Stimulated activated CD4-positive, alpha-beta T cell treated with anti-CD3 and anti-CD28 coated beads, Interleukin-15, amount 100 ng/mL, for 48 hours (primary cell): ENCODE results near the gene BHLHE41.

Experiments used
- DNase-seq, 2 donors: peaks; one replicate each; pipeline ENCODE4 v3.0.0-alpha.2; 2020; ENCODE audit warnings: low read depth in 2 of 2

BHLHE41 gene

DNA sequence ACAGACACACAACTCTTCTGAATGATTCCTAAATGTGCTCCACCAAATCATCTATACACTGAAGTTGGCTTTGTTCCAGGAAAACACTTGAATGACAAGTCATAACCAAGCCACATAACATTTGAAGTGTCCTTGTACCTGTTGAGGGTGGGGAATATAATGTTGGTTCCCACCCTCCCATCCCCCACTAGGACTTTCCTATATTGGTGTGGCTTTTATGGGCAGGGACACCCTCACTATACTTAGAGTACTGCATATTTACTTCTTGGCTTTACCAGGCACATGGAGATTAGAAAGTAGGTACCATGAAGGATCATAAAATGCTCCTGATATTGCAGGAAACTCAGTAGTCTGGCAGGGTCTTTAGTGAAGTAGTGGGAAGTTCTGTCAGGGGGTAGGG lies 9.7 kb upstream of the BHLHE41 start:
- DNase-seq: no peak

DNA sequence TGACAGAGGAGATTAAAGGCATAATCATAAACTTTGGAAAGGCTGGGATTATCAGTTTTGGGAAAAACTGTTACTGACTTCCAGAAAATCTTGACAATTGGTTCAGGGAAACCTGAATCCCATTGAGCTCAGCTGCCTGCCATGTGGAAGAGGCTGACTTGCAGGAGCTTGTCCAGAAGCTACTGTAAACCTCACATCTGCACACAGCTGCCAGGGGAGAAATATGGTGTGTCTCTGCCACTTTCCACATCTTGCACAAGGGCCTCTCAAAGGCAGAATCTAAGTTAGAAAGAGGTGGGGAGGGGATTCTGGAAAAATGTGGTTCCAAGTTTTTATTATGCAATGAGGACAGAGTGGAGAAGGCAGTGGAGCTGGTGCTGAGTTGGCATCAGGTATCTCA lies 8.7 kb upstream of the BHLHE41 start:
- no peak for DNase-seq

DNA sequence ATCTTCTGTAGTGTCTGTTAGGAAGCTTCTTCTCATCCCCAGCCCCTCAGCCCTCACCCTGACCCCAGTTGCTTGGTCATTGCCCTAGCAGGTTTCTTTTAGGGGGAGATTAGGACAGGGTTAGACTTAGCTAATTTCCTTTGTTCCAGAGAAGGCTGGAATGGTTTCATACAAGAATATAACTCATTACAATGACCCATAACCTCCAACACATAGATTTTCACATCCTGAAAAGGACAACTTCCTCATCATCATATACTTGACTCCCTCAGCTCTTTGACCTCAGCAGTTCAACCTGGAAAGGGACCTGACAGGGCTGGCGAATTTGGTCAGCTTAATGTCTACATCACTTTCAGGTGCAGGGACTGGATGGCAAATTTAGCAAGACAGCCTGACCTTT lies 8.0 kb upstream of the BHLHE41 start:
- no peak for DNase-seq

- DNase-seq: no peak
These were observed 7.1 kb upstream of the BHLHE41 start for GRCh38 chr12:26131936-26132335.

- no peak for DNase-seq
These were observed 5.9 kb upstream of the BHLHE41 start for GRCh38 chr12:26130728-26131127.

- no peak for DNase-seq
These were observed 3.3 kb upstream of the BHLHE41 start for GRCh38 chr12:26128168-26128567.

DNA sequence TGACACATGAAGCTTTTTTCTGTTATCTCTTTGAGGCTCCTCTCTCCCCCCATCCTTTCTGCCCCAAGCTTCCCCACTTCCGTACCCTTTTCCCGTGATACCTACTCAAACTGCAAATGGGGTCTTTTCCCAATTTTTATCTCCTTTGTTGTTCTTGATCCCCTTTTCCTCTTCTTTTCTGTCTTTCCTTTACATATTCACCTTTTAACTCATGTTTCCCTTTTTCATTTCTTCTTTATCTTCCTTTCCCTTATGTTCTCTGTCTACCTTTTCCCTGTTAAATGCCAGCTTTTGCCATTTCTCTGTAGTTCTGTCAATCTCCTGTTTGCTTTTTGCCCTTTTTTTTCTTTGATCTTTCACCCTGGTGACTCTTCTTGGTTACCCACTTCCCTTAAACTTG lies 2.6 kb upstream of the BHLHE41 start:
- no peak for DNase-seq

- DNase-seq: no peak
These were observed 1.8 kb upstream of the BHLHE41 start for GRCh38 chr12:26126340-26127284.

DNA sequence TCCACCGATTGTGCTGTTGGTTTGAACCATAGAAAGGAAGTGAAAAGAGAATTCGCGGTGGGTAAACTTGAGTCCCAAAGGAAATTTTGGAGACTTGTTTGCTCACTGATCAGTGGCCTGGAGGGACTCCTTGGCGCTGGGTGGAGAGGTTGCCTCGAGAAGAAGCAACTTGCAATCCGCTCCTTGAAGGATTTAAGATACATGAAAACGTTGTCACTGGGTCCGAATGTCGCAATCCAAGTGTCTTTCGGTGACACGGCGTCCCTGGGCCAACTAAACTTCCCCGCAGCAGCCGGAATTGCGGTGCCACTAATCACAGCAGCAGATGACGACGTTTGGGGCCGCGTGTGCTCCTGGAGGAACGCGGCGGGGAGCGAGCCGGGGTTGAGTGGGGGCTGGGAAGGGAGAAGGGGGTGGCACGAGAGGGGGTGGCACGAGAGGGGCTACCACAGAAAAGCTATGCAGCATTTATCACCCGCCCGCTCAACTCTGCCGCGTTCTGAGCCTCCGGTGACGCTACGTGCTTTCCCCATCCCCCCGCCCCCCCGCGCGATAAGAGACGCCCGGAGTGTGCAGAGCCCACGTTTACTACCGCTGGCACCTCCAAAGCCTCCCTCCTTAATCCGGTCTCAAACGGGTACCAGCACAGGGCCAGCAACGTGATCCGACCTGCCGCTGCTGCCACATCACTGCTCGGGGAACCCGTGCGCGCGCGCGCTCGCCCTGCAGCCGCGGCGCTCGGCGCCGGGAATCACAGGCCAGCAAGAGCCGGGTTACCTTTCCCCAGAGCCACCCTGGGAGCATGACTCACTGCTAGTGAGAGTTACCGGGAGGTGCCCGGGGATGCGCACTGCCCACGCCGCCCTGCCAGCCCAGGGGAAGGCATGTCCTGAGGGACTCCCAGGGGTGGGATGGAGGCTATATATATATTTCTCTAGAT lies 833 bp upstream of the BHLHE41 start:
- no peak for DNase-seq

- DNase-seq: no peak
These were observed 1.3 kb downstream of the BHLHE41 start for GRCh38 chr12:26123482-26123980.

DNA sequence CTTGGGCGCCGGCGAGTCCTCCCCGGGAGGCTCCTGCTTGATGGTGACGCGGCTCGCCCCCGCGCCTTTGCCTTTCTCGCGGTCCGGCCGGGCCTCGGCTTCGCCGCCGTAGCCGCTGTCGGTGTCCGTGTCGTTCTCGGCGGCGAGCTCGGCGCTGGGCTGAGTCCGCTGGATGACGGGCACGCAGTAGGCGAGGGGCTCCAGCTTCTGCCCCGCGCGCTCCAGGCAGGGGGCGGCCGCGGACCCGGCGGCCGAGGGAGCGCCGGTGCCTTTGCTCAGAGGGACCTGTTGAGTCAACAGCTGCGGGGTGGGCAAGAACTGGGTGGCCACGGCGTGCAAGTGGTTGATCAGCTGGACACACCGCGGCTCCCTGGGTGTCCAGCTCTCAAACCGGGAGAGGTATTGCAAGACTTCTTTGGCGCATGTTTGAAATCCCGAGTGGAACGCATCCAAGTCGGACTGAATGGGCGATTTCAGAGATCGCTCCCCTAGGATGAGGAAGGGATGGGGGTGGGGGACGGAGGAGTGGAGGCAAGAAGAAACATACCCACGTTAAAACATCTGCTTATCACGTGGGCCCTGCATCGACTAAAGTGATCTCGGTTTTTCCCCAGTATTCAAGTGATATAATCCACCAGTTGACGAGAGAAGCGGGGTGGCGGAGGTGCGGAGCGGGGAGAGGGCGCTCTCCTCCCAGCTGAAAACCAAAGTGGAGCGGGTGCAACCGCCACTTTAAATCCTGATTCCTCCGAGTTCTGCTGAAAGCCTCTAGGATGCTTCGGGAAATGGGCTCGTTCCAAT lies 2.0 kb downstream of the BHLHE41 start:
- no peak for DNase-seq

- DNase-seq: no peak
These were observed 2.7 kb downstream of the BHLHE41 start for GRCh38 chr12:26122061-26122680.

DNA sequence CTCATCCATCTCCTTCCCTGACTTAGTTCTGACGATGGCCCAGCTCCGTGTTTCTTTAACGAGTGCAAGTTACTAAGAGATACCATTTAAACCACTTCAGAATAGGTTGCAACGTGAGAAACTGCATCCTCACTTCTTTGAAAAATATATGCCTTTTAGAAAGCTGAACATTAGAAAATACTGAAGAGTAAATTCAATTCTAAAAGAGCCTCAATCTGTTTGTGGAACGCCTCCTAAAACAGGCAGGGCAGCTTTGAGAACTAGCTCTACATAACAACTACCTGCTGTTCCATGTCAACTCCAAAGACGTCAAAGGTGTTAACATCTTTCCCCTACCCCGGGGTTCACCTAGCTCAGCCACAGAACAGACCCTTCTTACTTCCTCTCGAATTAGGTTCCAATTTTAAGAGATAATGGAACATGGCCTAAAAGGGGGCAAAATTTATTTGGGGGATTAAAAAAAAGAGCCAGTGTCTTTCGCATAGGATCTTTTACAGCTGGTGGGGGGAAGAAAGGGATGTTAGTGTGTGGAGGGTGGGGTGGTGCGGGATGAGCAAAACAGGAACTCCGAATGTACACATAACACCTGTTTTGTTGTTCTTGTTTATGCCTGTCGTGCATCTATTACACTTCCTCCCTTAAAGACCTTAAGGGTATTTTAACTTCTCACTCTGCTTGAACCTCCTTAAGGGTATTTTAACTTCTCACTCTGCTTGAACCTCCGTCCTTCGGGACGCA lies 3.3 kb downstream of the BHLHE41 start:
- no peak for DNase-seq

DNA sequence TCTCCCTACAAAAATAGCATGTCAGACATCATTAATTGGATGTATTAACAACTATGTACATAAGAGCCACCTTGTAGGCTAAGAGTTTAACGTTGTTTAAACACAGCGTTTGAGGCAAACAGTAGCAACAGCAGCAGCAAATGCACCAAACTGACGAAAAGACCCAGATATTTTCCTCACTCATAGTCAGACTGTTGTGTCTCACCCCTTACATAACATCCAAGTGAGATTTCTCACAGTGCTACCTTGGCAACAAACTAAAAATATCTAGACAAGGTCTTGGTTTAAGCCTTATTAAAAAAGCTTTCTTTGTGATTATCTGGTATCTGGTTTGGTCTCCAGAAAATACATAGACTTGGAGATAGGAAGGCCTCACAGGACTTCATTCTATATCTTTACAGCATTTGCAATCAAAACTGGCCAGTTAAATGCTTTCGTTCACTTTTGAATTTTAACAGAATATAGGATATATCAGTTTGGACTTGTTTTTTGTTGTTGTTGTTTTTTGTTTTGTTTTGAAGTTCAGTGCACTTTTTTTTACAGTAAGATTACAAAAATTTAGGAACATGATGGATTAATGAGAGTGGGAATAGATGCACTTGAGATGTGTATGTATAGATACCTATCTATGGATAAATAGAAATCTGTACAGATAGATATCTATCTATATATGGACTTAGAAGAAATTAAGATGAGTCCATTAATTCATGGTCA lies 4.1 kb downstream of the BHLHE41 start:
- DNase-seq: no peak

DNA sequence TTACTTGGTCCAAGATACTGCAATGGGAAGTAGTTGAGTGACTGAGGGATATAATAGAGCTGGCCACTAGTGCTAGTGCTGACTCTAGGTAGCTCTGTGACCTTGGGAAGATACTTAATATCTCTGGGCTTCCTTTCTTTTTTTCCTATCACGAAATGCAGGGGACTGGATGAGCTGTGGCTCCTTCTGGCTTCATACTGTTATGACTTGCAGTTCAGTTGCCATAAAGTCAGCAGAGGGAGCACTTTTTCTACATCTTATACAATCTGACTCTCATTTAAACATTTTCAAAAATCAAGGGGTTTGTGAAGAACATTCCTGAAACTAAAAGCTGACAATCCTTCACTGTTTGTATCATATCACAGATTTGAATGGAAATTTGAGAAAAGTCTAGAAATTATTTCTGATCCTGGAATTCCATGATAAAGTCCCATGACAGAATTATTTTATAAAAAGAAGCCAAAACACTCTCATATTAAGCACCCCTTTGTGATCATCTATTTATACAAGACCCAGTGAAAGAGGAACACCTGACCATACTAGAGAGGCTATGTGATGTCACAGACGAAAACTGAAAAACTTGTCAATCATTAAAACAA lies 5.3 kb downstream of the BHLHE41 start:
- no peak for DNase-seq

- DNase-seq: no peak
These were observed 6.5 kb downstream of the BHLHE41 start for GRCh38 chr12:26118308-26118707.

GRCh38 chr12:26116829-26117715 lies 7.8 kb downstream of the BHLHE41 start:
- DNase-seq: no peak

DNA sequence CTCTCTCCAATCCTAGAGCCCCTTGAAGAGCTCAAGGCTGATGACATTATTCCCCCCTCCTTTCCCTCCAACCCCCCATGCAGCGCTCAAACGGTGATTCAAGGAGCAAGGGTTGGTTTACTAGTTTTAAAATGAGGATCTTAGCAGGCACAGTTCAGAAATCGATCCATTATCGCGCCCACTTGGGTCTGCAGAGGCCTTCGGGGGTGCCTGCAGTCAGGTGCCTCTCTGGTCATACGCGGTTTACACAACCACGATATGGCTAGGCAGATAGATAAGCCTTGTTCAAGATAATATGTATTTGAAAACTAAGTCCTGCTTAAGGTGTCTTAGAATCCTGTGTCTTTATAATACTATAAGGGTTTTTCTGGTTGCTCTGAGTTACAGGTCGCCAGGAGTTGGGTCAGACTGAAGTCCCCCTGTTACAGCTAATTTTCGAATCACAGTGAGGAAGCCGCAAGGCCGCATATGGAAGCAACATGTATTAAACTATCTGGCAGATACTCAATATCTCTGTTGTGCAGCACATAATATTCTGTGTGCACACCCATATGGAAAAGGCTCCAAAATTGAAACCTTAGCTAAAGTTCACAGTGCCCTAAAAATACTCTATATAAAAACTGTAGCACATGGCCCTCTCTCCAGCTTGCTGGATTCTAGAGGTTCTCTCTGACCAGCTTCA lies 10.0 kb downstream of the BHLHE41 start:
- DNase-seq: no peak
